GM12878 (cell line): Measurements from ENCODE around the gene UBE2M. TPM values are rescaled to one million over a fixed set of nuclear protein-coding genes. Genes with fewer than 3 reads are reported as not detected.
A peak's percentile ranks its signal among the peaks of the same experiment; 100 is the strongest.

Experiments used
- ATAC-seq: fragments of 200-7000 bp; cut with Tn5 transposase; 3 replicates; pipeline ENCODE4 v1.9.1; 2020; ENCODE audit warnings: mild to moderate bottlenecking, moderate library complexity
- BruUV-seq: library from RNA; stranded (reverse); fragments of 400-500 nt; replicated peaks from 2 replicates; lab custom pipeline; 2021; lab: Mats Ljungman, UMichigan
- CTCF ChIA-PET: fragments of 300-600 bp; sonication (Branson Sonifier 250); formaldehyde crosslinking; extraction: SDS; loops from one replicate; lab custom pipeline; 2021; ENCODE audit warnings: inconsistent platforms; lab: Yijun Ruan, JAX
- POLR2A ChIA-PET: fragments of 350-600 bp; formaldehyde crosslinking; extraction: SDS; loops from one replicate; lab custom pipeline; 2021; ENCODE audit warnings: inconsistent platforms; lab: Charles Lee
- RAD21 ChIA-PET: fragments of 300-600 bp; sonication (Branson Sonifier 250); formaldehyde crosslinking; loops from one replicate; lab custom pipeline; 2023; ENCODE audit warnings: antibody characterized with exemption; ENCODE audit not compliant: unreplicated experiment; lab: Charles Lee
- SMC1A ChIA-PET: fragments of 300-600 bp; sonication (Branson Sonifier 250); formaldehyde crosslinking; loops from one replicate; lab custom pipeline; 2023; ENCODE audit not compliant: unreplicated experiment, uncharacterized antibody; lab: Charles Lee
- DNase-seq: peaks from one replicate; pipeline ENCODE4 v3.0.0-alpha.2; 2011; ENCODE audit warnings: low read depth, low spot score
- FAIRE-seq: peaks from 3 replicates; lab custom pipeline; 2011; peaks lifted over from hg19 to GRCh38; lab: Jason Lieb, UNC
- H2AFZ ChIP-seq: 2 replicates; pipeline ENCODE4 v1.6.0; 2011; ENCODE audit warnings: low read depth, low read length, control low read depth; ENCODE audit not compliant: control insufficient read depth
- H3K27ac ChIP-seq: 2 replicates; pipeline ENCODE4 v1.5.1; 2011; ENCODE audit warnings: control low read depth; ENCODE audit not compliant: control insufficient read depth, insufficient read depth
- H3K27me3 ChIP-seq, 2 experiments: replicated peaks in 1 of 2; 2 replicates each; pipeline versions ENCODE4 v1.6.0 to v1.6.1; 2011; ENCODE audit warnings: low read length in 1 of 2; ENCODE audit not compliant: control insufficient read depth in 2 of 2, insufficient read depth in 2 of 2
- H3K36me3 ChIP-seq, 2 experiments: 2 replicates each; pipeline ENCODE4 v1.5.1; 2011; ENCODE audit warnings: low read length in 1 of 2; ENCODE audit not compliant: control insufficient read depth in 2 of 2, insufficient read depth in 2 of 2
- H3K4me1 ChIP-seq: 2 replicates; pipeline ENCODE4 v1.6.1; 2011; ENCODE audit warnings: mild to moderate bottlenecking, low read length, moderate library complexity, mixed read lengths; ENCODE audit not compliant: control insufficient read depth, insufficient read depth
- H3K4me2 ChIP-seq: 2 replicates; pipeline ENCODE4 v1.6.0; 2011; ENCODE audit warnings: control low read depth; ENCODE audit not compliant: control insufficient read depth, insufficient read depth
- H3K4me3 ChIP-seq: fragments of 200-600 bp; sonication (generic); 2 replicates; pipeline ENCODE4 v1.5.1; 2016
- H3K79me2 ChIP-seq: 2 replicates; pipeline ENCODE4 v1.6.0; 2011; ENCODE audit warnings: low read length; ENCODE audit not compliant: control insufficient read depth, insufficient read depth
- H3K9ac ChIP-seq: 2 replicates; pipeline ENCODE4 v1.8.0; 2011; ENCODE audit warnings: low read length, control low read depth, mixed read lengths; ENCODE audit not compliant: control insufficient read depth, insufficient read depth
- H3K9me3 ChIP-seq: replicated peaks from 3 replicates; pipeline ENCODE4 v1.5.1; 2011; ENCODE audit warnings: mild to moderate bottlenecking, low read length; ENCODE audit not compliant: control insufficient read depth, insufficient read depth
- H4K20me1 ChIP-seq: 2 replicates; pipeline ENCODE4 v1.6.0; 2011; ENCODE audit not compliant: control insufficient read depth, insufficient read depth
- POLR2A ChIP-seq: IDR thresholded peaks from 2 replicates; pipeline ENCODE4 v1.6.1; 2011; ENCODE audit warnings: low read depth, mild to moderate bottlenecking, low read length
- RELA ChIP-seq: fragments of 450-650 bp; IDR thresholded peaks from 2 replicates; pipeline ENCODE4 v1.8.0; 2014; ENCODE audit warnings: borderline replicate concordance; ENCODE audit not compliant: partially characterized antibody
- WGBS: methylation state at CpG from one replicate; pipeline ENCODE4 v1.1.6; 2016; ENCODE audit warnings: low lambda C conversion rate; ENCODE audit not compliant: insufficient replicate concordance, insufficient coverage; ENCODE audit errors: missing lambda C conversion rate; 5-methylcytosine and 5-hydroxymethylcytosine counted together
- in situ Hi-C: fragments of 300-500 bp; cut with MboI; formaldehyde crosslinking; loops from 9 replicates; pipeline ENCODE4 v1.14.3; 2018; ENCODE audit warnings: mixed read lengths
- intact Hi-C: fragments of 100-400 bp; cut with micrococcal nuclease; formaldehyde crosslinking; loops from one replicate; pipeline ENCODE4 v1.14.2; 2022; ENCODE audit not compliant: unreplicated experiment
- polyA plus RNA-seq, 11 experiments: library from polyadenylated mRNA; depleted of rRNA in 4 of 11; unstranded in 6 of 11; stranded (reverse) in 5 of 11; fragments of >200 nt; fragmentation: Nextera tagmentation in 4 of 11; fragmentation: Illumina TruSeq in 1 of 11; extraction: Ambion mirVana in 4 of 11; extraction: Trizol in 1 of 11; gene quantifications; 1 replicate in 1 of 11; 2 replicates in 10 of 11; pipeline versions ENCODE4 v1.2.1 to v1.2.3, GENCODE V29; 2011 to 2016; ENCODE audit warnings: inconsistent platforms in 2 of 11, missing spikeins in 2 of 11, low read depth in 1 of 11
- total RNA-seq, 4 experiments: library from RNA; depleted of rRNA in 3 of 4; stranded (reverse); fragments of >200 nt in 3 of 4; fragmentation: Illumina TruSeq in 1 of 4; extraction: Trizol in 1 of 4; gene quantifications; 2 replicates each; pipeline versions ENCODE4 v1.2.1 to v1.2.3, GENCODE V29; 2013 to 2021
- TF ChIP-seq, protein P1 (sequence below): fragments of 450-650 bp; IDR thresholded peaks from 2 replicates; pipeline ENCODE4 v1.6.1; 2017; ENCODE audit warnings: antibody characterized with exemption, mild to moderate bottlenecking, moderate library complexity

UBE2M gene
- total and polyA plus RNA-seq, 10 of the 15 experiments (the other 5 are each of a cell fraction or from before 2014, with no cell fraction given), result 1.4 to 105 (median 73.9) TPM

DNA sequence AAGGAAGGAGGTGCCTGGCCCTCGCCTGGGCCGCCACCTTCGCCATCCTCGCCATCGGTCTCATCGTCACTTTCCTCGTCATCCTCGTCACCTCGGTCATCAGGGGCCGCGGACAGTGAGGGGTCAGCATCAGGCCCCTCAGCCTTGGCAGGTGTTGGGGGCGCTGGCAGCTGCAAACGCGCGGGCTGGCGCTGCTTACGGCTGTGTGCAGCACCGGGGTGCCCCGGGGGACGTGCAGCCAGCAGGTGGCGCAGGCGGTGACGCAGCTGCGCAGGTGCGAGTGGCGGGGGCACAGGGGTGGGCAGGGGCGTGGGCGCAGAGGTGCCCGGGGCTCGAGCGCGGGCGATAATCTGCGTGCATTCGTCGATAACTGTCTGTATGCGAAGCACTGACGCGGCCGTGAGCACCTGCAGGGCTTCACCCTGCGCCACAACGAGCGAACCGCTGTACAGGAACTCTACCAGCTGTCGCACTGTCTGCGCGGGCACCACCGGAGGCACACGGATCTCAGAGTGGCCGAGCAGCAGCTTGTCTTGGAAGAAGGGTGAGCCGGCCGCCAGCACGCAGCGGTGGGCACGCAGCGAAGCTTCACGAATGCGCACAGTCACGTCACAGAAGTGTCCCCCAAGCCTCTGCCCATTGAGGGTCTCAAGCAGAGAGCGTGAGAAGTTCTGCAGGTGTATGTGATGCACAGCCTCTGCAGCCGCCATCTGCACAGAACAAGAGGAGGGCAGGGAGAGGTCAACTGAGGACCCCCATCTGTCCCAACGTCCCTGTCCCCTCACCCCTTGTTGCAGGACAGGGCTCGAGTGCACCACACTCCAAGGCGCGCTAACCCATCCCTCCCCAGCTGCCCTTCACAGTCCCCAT is 41.2 kb downstream of the UBE2M start:
- Histone ChIP-seq H3K79me2 (peaks cover 39% of the 10 kb centered on the region), H3K4me3 (no peak overlapping the region), H3K4me2 (peak overlapping the region; percentile 32), H3K27me3 (no peaks in the 10 kb centered on the region), H3K27ac (no peak overlapping the region), H3K4me1 (peaks cover 23% of the 10 kb centered on the region), H3K9me3 (no peaks in the 10 kb centered on the region), H3K9ac (no peak overlapping the region), H3K36me3 (peaks cover 0 to 8% of the 10 kb centered on the region in 2 experiments; a peak in 3 of 4 replicates), H2AFZ (no peak overlapping the region), H4K20me1 (no peaks in the 10 kb centered on the region)
- BruUV-seq, result no TSS peak
- whole genome bisulfite sequencing, result 94% methylated on average over 48 of the region's 65 CpGs
- POLR2A ChIA-PET, result no interaction called here
- SMC1A ChIA-PET, result interaction anchor here (1.0 kb wide), 1 partner anchor 21 kb away, joined by 3 read pairs; no protein-coding TSS in a partner anchor
- RAD21 ChIA-PET, result no interaction called here
- TF ChIP-seq, protein P1, sequence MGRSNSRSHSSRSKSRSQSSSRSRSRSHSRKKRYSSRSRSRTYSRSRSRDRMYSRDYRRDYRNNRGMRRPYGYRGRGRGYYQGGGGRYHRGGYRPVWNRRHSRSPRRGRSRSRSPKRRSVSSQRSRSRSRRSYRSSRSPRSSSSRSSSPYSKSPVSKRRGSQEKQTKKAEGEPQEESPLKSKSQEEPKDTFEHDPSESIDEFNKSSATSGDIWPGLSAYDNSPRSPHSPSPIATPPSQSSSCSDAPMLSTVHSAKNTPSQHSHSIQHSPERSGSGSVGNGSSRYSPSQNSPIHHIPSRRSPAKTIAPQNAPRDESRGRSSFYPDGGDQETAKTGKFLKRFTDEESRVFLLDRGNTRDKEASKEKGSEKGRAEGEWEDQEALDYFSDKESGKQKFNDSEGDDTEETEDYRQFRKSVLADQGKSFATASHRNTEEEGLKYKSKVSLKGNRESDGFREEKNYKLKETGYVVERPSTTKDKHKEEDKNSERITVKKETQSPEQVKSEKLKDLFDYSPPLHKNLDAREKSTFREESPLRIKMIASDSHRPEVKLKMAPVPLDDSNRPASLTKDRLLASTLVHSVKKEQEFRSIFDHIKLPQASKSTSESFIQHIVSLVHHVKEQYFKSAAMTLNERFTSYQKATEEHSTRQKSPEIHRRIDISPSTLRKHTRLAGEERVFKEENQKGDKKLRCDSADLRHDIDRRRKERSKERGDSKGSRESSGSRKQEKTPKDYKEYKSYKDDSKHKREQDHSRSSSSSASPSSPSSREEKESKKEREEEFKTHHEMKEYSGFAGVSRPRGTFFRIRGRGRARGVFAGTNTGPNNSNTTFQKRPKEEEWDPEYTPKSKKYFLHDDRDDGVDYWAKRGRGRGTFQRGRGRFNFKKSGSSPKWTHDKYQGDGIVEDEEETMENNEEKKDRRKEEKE, result no peak
- TF ChIP-seq RELA, result no peak
- peak; percentile 20; the same call in 1 of the 2 replicates for TF ChIP-seq POLR2A
- in situ Hi-C loops, result no loop called here
- CTCF ChIA-PET, result no interaction called here
- DNase-seq (no peak), ATAC-seq (no peak), FAIRE-seq (no peak)
- intact Hi-C loops, result loop anchor here (5.0 kb wide), 1 partner anchor 190 kb away; the partner anchor contains the start of gene ZSCAN22
